HS-27A (cell line): Measurements from ENCODE around the gene PNO1.
"Not testable (repeated sequence)": the region's sequence is repeated elsewhere in the genome, so short reads cannot be mapped to it uniquely, and the experiment has no call there.

Source experiments
- DNase-seq: peaks from one replicate; pipeline ENCODE4 v3.0.0-alpha.2; 2012; ENCODE audit warnings: low read depth, missing footprints

PNO1 gene

GRCh38 chr2:68157402-68158133, at the start of gene PNO1:
Gene PNO1 (plus strand): TSS chr2:68157888. CDS start chr2:68157935, 47 bp downstream.
- DNase-seq: peak; percentile 78

DNA sequence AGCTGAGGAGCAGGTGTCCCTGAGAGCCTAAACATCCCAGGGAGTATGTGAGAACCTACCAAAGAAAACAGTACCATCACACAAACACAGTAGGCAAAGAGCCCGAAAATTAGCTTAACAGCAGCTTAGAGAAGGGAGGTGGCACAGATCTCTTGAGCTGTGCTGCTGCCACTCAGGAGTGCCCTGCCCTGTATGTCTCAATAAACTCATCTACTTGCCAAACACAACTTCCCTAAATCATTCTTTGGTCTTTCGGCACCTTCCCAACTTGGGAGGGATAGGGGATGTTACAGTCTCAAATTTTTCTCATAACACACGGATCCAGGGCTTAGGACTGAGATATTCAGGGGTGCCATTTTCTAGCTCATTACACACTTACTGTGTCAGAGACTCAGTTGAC, 49.6 kb upstream of the PNO1 start:
- no peak for DNase-seq

- DNase-seq: no peak
Observed at GRCh38 chr2:68110102-68110501, 47.6 kb upstream of the PNO1 start.

DNA sequence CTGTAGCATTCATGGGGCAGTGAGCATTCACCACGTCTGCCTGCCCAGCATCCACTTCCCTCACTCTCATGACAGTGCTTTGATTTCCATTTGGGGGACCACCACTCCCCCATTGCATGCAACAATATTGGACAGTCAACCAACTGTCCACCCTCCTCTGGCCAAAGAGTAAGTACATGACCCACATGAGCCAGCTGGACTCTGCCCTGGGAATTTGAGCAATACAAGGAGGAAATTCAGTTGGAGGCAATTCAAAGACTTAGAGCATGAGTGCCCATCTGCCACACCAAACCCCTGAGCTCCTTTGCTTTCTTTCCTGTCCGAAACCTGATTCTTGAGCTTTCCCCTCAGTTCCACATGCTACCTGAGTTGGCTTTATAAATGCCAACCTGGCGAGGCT, 41.7 kb upstream of the PNO1 start:
- DNase-seq: no peak

DNA sequence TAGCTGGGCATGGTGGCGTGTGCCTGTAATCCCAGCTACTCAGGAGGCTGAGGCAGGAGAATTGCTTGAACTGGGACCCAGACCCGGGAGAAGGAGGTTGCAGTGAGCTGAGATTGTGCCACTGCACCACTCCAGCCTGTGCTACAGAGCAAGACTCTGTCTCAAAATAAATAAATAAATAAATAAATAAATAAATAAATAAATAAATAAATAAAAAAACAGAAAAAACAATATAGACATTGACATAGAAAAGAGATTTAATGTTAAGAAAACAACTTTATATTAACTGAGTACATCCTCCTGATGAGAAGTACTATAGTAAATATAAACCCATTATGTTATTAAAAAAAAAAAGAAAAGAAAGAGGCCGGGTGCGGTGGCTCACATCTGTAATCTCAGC, 39.8 kb upstream of the PNO1 start:
- DNase-seq: not testable (repeated sequence)

- no peak for DNase-seq
Observed at GRCh38 chr2:68118816-68119215, 38.9 kb upstream of the PNO1 start.

- no peak for DNase-seq
Observed at GRCh38 chr2:68119504-68119903, 38.2 kb upstream of the PNO1 start.

DNA sequence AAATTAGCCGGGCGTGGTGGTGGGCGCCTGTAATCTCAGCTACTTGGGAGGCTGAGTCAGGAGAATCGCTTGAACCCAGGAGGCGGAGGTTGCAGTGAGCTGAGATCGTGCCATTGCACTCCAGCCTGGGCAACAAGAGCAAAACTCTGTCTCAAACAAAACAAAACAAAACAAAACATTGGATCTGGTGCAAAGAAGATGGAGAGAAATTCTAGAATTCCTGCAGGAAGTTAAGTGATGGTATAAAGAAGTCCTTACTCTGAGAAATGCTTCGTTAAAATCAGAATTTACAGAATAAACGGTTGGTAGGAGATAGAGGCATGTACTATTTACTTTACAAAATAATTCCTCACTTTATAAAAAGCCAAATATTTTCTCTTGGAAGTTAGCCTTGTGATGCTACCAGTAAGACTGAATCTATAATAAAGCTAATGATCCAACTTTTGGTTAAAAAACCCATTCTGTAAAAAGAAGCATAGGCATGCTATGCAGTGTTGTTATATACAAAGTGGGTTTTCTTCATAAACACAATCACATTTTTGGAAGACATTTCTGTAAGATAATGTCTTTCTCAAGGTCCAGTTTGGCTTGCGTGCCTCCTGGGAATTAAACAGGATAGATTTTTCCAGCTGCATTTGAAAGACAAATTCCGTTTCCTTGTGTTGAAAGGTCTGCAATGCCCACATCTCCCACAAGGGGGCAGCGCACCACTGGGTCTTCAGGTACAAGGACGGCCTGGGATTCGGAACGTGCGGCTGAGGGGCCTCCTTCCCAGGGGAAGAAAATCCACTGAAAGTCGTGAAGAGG, 35.6 kb upstream of the PNO1 start:
- DNase-seq: peak; percentile 22

GRCh38 chr2:68122680-68122964, 35.1 kb upstream of the PNO1 start:
- no peak for DNase-seq

GRCh38 chr2:68124321-68124720, 33.4 kb upstream of the PNO1 start:
- DNase-seq: no peak

DNA sequence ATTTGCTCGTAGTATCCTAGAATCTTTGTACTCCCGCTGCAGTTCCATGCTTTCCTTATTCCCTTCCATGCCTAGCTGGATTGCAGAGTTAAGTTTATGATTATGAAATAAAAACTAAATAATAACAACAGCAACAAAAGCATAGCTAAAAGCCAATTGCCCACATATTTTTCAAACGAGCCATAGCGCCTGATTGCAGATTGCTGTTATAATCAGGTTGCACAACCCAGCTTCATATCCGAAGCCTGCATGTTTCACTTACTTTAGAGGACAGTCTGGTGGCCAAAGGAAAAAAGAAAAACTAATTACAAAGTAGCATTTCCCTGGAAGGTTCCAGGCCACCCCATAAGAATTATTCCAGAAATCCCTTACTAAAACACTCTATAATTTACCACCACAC, 31.9 kb upstream of the PNO1 start:
- DNase-seq: no peak

DNA sequence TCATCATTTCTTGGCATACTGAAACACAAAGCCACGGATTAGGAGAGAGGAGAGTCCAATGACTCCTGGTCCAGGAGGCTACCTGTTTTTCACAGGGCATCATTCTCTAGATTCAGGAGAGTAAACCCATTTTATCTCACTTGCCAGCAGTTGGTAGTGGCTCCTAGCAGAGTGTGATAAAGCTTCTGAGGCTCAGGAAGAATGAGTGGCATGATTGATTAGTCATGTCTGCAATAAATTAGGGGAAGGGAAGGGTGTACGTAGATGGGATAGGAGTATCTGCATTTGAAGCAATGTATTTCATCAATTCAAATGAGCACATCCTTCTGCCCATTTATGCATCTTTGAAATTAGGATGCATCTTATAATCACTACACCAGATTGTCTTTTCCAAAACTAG, 31.1 kb upstream of the PNO1 start:
- DNase-seq: no peak

DNA sequence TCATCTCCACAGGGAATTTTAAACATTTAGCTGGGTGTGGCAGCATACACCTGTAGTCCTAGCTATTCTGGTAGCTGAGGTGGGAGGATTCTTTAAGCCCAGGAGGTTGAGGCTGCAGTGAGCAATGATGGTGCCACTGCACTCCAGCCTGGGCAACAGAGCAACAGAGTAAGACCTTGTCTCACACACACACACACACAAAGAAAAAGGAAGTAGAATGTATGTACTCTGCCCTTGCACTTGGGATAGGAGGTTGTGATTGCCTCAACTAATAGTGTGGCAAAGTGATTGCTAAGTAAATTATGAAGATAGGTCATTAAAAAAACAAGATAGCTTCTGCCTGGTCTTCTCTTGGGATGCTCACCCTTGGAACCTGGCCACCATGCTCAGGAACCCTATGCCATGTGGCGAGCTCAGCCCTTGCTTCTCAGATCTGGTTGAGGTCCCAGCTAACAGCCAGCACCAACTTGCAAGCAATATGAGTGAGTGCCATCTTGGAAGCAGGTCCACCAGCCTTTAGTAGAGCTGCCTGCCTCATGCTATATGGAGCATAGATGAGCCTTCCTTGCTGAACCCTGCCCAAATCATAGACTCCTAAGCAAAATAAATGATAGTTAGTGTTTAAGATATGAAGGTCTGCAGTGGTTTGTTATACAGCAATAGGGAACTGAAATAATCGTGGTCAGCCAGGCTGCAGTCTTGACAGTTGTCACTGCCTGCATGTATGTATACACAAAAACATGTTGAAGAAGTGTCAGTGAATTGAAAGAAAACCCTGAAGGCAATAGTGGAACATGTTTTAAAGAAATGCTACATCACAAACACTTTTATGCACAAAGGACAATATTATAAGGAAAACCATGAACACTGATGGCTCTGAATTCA, 30.1 kb upstream of the PNO1 start:
- DNase-seq: no peak

DNA sequence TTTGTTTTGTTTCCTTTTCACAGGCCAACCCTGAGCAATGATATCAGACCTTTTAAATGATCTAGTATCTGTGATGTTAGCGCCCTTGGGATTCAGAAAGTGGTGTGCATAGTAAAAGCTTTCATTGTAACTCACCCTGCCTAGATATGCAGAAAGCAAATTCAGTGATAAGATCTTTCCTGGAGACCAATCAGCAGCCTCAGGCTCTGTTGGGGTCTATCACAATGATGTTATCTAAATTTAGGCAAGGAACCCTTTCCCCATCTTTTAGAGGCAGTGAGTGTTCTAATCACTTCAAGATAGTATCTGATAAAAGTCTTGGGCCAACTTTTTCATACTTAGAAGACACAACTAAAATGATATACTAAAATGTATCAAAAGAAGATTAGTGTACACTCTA, 23.6 kb upstream of the PNO1 start:
- no peak for DNase-seq

DNA sequence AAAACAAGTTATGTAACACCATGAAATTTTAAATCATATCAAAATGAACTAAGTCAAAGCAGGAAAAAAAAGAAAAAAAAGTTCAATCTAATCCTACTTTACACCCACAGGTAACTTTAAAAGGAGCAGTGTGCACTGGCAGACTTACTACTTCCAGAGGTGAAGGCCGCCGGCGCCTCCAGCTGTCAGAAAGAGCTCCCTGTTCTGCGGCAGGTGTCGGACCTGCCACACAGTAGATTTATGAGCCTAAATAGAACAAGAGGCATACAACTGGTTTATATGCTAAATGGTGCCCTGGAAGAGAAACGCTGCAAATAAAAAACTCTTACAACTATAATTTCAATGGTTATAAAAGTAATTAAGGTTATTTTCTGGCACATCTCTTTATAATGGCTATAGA, 23.1 kb upstream of the PNO1 start:
- no peak for DNase-seq

- no peak for DNase-seq
Observed at GRCh38 chr2:68135448-68136320, 22.0 kb upstream of the PNO1 start.

DNA sequence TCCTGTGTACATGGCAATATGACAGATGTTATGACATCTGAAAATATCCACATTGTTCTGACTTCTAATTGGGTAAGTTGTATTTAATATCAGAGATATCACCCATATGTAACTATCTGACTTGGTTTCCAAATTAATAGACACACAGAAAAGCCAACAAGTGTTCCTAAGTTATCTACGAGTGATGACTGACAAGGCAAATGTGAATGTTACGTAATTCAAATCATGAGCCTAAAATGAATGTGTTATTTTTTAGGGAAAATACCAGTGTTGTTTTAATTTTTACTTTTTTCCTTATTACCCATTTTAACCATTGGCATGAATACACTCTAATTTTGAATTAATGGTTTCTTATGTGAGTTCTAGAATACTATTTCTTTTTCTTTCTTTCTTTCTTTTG, 15.8 kb upstream of the PNO1 start:
- DNase-seq: no peak

GRCh38 chr2:68151037-68151436, 6.7 kb upstream of the PNO1 start:
- DNase-seq: no peak

GRCh38 chr2:68152681-68153347, 4.9 kb upstream of the PNO1 start:
- no peak for DNase-seq

DNA sequence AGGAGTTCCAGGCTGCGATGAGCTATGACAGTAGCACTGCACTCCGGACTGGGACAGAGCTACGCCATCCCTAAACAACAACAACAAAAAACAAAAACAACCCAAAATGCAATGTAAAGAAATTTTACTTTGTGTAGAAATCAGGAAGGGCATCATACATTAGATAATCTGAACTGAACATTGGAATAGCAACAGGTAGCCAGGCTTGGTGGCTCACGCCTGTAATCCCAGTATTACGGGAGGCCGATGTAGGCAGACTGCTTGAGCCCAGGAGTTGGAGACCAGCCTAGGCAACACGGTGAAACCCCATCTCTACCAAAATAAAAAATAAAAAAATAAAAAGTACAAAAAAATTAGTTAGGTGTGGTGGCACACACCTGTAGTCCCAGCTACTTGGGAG, 2.1 kb upstream of the PNO1 start:
- DNase-seq: no peak

DNA sequence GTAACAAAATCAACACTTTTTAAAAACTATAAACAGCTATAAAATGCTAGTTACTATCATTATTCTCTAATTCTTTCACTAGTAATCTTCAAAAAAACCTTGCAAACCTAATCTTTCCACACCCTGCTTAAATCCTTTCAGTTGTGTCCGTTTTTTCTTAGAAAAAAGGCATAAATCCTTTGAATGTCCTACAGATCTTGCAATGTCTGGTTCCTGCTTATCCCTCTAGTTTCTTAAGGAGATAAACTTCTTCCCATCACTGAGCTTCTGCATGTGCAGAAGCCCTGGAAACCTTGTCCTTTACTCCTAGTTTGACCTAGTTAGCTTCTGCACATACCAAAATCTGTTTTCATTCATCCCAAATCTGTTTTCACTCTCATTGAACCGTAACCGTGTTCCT, 1.3 kb upstream of the PNO1 start:
- no peak for DNase-seq
